HG03045 (cell line): Measurements from ENCODE around the gene MTMR3.

ENCODE experiments used
- ATAC-seq: cut with Tn5 transposase; IDR thresholded peaks from one replicate; pipeline ENCODE4 v1.9.1; 2021; ENCODE audit warnings: mild to moderate bottlenecking, moderate library complexity; ENCODE audit not compliant: unreplicated experiment

Gene MTMR3

DNA sequence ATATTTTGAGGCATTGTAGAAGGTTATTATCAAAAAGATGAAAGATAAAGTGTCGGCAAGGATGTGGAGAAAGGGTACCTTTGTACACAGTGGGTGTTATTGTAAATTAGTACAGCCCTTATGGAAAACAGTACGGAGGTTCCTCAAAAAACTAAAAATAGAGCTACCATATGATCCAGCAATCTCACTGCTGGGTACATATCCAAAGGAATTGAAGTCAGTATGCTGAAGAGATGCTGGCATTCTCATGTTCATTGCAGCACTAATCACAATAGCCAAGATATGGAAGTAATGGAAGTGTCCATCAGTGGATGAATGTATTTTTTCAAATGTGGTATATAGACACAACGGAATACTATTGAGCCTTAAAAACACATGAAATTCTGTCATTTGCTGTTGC, 15.1 kb upstream of the MTMR3 start:
- ATAC-seq: no peak

DNA sequence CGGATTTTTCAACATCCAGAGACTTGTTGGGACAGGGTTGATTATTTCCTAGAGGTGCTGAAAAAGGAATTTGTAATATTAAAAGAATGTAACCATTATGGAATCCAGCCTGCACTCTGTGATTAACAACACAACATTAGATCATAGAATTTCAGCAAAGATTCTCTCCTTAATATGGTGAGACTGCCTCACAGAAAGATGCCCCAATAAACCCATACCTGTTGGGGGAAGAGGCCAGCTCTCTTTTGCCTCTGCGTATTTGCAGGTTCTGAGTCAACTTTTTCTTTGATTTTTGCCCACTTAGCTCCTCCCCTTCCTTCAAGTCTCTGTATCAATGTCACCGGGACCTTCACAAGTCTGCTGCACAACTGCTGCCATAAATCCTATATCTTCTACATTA, 12.4 kb upstream of the MTMR3 start:
- no peak for ATAC-seq

DNA sequence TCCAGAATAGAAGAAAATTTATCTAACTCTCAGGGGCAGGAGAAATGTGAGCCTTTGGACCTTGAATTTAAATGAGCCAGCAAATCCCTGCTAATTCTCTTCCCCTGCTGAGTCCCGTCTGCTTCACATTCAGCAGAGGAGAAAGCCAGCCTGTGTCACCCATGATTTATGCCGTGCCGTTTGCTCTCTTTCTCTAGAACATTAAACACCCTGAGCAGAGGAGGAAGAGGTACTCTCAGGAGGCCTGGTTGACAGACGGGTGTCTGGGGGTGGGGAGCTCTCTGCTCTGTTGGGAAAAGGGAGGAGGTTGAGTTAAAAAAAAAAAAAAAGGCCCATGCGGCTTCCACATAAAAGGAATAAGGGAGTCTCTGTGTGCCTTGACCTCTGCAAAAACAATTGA, 11.3 kb upstream of the MTMR3 start:
- ATAC-seq: no peak

DNA sequence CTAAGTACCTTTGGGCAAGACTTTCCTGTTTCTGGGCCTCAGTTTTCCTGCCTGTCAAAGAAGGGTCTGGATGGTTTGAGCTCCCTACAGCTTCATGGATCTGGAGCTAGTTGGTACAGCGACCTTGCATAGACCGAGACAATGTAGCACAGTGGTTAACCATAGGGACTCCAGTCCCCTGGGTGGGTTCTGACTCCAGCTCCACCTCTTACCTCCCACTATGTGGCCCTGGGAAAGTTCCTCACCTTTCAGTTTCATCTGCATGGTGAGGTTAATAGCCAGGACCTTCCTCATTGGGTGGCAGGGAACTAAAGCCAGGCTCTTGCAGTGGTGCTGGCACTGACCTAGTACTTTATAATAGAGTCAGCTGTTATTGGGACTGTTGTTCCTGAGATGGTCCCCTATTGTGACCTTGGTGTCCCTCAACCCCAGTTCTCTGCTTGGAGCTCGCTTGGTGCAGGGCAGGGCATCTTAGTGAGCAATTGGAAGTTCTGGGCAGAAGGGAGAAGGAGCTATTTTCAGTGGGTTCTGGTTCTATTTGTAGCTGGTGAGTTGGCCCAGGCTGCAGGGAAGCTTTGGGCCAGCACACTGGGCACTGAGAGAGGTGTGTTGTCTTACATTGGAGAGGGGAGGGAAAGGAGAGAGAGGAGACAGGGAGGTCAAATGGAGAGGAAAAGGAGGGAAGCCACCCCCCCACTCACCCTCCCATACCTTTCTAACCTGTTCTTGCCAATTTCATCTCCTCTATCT, 10.7 kb upstream of the MTMR3 start:
- ATAC-seq: no peak

DNA sequence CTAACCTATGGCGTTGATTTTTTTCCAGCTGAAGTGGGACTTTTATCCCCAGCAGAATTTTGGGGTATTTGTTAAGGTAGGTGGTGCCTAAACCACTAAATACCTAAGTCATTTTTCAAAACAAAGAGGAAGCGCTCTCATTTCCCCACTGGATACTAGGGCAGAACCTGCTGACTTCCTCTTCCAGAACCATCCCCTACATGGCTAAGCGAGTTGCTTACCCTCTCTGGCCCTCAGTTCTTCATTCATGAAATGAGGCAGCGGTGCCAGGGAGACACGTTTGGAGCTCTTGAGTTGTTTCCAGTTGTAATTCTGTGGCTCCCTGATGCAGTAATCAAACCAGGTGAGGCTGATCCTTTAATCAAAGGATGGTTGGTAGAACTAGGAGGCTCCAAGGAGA, 10.0 kb upstream of the MTMR3 start:
- no peak for ATAC-seq

DNA sequence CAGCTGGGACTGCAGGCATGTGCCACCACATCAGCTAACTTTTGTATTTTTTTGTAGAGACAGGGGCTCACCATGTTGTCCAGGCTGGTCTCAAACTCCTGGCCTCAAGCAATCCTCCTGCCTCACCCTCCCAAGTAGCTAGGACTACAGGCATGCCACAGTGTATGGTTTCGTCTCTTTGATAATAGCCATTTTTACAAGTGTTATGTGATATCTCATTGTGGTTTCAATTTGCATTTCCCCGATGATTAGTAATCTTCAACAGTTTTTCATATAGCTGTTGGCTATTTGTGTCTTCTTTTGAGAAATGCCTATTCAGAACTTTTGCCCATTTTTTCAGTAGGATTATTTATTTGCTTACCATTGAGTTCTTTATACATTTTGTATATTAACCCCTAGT, 9.0 kb upstream of the MTMR3 start:
- no peak for ATAC-seq

DNA sequence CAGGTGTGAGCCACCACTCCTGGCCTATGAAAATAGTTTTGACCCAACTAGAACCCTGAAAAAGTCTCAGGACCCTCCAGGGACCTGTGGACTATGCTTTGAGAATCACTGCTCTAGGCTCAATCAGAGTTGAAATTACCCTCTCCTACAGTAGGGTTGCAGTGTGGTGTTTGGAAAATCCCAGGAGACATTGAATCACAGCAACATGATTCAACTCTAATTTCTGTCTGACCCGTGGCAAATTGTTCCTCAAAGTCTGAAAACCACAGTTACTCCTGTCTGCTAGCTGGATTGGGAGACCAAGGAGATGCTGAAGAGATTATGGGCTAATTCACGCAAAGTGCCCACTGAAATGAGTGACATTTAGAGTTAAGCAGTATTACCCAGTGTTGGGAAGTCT, 5.4 kb upstream of the MTMR3 start:
- ATAC-seq: no peak

DNA sequence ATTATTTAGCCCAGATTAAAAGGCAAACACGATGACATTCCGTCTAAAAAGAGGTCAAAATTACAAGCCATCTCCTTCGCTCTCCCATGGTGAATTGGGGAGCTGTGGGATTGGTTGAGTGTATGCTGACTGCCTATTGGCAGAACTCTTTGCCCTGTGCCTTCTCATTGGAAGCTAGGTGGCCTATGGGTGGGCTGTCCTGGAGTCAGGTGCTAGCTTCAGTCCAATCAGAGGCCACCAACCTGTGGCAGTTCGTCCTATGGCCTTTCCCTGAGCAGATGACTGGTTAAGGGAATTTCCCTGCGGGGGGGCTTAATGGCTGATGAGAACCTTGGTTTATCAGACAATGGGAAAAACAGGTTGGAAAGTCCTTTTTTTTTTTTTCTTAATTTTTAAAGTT, 3.2 kb upstream of the MTMR3 start:
- no peak for ATAC-seq

DNA sequence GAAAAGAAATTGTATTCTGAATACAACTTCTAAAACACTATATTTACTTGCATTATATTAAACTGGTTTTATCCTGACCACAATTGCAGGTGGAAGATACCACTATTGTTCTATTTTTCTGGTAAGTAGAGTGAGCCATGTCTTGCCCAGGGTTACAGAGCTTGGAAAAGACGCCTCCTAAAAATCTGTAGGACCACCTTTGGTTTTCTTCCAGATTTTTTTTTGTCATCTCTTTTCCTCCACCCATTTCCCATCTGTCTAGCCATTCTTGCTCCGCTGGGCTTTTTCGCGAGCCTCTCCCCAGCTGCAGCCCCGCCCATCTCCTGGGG, 294 bp upstream of the MTMR3 start:
- no peak for ATAC-seq

DNA sequence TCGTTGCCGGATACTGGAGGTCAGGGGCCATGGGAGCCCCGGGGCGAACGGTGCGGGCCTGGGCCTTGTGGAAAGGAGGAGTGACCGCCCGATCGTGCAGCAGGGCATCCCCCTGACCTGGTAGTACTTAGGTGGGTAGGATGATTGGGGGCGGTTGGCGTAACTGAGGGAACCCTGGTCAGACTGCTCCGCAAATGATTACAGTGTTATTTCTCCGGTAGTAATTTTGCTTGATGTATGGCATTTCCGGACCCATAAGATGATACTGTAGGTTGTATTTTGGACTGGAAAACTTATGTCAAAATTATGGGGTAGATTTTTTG, 762 bp downstream of the MTMR3 start:
- no peak for ATAC-seq

DNA sequence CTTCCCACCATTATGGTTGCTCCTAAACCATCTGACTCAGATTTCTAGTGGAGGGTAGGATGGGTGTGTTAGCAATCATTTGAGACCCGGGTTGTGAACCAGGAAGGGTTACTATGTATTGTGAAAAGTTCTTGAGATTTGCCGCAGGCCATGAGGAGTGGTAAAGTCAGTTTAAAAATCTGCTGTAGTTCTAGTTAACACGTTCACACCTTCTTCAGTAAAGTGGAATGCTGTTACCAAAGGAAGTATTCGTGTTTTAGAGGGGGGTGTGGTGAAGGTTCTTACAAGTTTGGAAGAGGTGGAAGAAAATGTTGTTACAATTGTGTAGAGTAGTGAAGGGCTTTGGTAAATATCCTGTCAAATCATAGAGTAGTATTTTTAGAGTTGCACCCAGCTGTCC, 2.6 kb downstream of the MTMR3 start:
- ATAC-seq: no peak

DNA sequence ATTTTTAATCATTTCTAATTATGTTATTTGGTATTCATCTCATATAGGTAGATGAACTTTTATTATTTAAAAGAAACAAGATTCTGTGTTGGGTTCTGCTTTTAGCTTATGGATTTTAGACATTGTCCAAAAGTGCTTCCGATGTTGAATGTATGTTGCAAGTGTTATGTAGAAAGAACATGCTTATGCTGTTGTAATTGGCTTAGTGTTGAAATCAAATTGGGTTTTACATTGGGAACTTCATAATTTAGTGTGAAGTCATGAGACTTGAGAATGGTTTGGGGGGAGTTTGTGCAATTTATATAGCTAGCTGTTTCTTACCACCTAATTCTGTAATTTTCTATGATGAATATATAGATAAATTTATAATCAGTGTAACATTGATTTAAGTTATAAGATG, 3.6 kb downstream of the MTMR3 start:
- no peak for ATAC-seq

DNA sequence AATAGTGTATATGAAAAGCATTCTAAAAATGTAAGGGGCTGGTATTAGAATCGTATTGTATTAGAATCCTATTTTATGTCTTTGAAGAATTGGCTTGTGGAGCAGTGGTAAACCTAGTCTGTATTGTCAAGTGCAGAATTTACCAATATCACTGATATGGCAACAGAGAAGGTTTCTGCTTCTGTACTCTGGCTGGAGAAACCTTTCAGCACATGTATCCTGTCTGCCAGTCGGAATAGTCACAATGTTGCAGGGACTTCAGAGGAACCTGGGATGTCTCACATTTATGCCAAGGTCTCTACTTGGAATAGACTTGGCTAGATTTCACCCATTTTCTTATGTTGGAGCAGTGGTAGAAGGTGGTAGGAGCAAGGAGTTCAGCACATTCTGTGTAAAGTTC, 4.4 kb downstream of the MTMR3 start:
- no peak for ATAC-seq

DNA sequence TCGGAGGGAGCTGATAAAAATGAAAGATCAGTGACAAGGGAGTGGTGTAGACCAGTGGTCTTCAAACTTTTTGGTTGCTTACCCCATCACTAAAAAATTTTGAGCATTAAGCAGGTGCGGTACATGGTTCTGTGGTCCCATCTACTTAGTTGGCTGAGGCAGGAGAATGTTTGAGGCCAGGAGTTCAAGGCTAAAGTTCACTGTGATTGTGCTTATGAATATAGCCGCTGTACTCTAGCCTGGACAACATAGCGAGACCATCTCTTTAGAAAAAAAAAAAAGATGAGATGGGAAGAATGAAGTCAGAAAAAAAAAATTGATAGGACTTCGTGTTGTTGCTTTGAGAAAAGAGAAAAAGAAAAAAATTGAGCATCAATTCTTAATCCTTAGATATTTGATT, 7.8 kb downstream of the MTMR3 start:
- ATAC-seq: no peak

DNA sequence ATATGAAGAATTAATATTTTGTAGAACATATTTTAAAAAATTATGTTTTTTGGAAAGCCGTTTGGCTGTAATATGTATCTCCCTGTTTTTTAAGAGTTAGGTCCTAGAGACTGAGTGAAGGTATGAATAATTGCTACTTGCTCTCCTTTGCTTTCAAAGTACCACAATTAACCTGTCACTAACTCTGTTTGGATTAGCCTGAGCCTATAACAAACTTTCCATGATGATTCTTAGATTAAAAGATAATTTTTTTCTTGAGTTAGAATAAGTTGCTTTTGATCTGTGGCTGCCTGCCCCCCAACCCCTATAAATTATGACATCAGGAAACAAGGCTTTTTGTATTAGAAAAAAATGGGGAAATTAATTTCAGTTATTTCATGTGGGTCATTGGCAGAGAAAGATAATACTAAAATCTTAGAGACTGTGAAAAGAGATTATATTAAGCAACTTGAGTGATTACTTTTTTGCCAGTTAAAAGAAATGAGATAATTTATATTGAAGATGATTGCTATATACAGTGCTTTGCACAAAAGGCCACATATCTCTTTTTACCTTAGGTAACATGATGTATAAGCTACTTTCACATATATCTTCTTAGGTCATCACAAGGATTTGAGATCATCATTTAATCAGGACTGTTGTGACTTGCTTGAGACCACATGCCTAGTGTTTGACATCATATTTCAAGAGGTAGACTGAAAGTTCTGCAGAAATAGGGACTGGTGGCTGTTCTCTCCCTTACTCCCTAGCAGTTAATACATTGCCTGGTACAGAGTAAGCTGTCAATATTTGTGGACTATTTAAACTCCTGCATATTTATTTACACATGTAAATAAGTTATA, 9.6 kb downstream of the MTMR3 start:
- no peak for ATAC-seq

DNA sequence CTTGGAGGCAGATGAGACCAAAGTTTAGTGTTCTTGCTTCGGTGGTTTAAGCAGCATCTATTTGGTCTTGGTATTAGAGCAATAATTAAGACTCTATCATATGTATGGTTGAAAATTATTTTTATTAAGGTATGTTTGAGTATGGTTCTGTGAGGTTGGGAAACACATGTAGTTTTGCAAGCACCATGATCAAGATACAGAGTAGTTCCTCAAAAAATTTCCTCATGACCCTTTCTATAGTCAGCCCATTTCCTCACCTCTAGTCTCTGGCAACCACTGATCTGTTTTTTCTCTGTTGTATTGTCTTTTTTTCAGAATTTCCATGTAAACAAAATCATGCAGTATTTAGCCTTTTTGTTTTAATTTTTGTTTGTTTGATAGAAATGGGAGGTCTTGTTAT, 18.4 kb downstream of the MTMR3 start:
- ATAC-seq: no peak

DNA sequence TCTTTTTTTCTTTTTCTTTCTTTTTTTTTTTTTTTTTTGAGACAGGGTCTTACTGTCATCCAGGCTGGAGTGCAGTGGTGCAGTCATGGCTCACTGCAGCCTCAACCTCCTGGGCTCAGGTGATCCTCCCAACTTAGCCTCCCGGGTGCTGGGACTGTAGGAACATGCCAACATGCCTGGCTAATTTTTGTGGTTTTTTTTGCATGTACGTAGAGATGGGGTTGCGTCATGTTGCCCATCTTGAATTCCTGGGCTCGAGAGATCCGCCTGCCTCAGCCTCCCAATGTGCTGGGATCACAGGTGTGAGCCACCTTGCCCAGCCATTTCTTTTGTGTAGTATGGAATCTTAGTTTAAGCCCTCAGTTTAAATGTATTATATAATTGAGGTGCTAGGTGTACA, 20.4 kb downstream of the MTMR3 start:
- no peak for ATAC-seq

DNA sequence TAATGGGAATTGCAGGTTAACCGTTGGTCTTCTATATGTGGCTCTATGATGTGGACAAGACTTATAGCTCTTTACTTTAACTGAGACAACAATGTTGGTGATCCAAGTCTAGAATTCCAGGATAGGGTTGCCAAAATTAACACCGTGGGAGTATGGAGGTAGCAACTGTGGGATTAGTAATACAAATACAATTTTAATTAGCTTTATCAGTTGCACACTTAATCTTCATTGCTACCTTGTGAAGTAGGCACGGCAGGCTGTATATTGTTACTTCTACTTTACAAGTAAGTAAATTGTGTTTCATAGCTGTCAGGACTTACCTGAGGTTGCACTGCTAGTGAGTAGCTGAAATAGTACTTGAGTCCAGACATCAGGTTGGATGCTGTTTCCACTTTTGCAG, 21.0 kb downstream of the MTMR3 start:
- no peak for ATAC-seq

DNA sequence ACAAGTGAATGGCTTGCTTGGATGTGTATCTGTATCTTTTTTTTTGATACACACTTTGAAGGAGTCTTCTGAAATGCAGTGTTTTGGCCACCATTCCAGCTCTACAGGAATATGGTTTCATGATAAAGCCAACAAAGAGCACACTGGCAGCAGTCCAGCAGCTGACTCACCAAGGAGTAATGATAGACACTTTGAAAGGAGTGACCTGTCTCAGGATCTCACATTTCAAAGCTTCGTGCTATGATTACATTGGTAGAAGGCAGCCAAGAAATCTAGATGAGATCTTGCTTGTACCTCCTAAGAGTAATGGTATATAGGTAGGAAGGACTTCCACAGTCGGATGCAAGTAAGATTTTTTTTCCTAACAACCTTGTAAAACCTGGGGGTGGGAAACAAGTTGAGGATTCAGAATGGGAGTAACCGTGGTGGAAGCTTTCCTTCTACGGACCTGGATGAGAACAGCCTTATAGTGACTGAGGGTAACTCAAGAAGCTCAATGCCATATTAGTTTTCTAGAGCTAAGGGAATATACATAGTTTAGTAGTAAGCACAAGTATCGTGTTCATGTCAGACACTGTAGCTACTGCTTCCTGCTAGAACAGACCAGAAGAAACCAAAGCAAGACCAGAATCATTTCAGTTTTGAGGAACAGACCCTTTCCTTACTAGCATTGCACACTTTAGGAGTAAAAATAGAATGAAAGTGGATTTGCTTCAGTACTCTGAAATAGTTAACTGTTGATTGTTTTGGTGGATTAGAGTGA, 25.0 kb downstream of the MTMR3 start:
- ATAC-seq: no peak

DNA sequence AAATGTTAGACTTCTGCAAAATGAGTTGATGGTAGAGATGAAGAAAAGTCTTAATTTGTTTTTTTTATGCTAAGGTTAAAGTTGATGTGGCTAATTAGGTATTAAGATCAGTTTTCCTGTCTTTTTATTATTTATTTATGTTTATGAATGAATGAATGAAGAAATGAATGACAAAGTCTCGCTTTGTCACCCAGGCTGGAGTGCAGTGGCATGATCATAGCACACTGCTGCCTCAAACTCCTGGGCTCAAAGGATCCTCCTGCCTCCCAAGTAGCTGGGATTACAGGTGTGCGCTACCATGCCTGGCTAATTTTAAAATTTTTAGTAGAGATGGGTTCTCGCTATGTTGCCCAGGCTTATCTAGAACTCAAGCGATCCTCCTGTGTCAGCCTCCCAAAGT, 29.2 kb downstream of the MTMR3 start:
- ATAC-seq: no peak

DNA sequence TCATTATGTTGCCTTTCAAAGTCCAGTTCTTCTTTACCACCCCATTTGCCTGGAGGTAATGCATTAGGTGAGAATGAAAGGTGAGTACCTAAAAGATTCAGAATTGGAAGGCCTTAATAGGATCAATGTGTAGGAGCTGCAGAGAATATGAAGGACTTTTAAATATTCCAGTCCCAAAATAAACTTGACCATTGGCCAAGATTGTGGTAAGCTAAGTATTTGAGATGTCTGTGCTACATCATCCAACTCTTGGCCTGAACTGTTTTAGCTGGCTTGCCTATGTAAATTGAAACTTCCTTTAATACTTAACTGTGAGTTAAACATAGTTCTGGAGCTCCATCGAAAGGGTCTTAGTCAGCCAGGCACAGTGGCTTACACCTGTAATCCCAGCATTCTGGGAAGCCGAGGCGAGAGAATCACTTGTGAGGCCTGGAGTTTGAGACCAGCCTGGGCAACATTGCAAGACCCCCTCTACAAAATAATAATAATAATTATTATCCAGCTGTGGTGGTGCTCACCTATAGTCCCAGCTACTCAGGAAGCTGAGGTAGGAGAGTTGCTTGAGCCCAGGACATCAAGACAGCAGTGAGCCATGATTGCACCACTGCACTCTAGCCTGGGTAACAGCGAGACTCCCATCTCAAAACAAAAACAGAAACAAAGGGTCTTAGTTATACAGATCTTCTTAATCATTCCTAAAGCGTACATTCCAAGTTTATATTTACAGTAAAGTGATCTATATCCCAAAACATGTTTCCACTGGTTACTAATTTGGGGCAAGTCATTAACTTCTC, 29.8 kb downstream of the MTMR3 start:
- no peak for ATAC-seq
